ENCODE measurements around the gene ZNF90. TPM values are rescaled to one million over a fixed set of nuclear protein-coding genes. Genes with fewer than 3 reads are reported as not detected.

The ZNF90 gene
- total RNA-seq, 1 donor from 2014 or later: 5.5 TPM

DNA sequence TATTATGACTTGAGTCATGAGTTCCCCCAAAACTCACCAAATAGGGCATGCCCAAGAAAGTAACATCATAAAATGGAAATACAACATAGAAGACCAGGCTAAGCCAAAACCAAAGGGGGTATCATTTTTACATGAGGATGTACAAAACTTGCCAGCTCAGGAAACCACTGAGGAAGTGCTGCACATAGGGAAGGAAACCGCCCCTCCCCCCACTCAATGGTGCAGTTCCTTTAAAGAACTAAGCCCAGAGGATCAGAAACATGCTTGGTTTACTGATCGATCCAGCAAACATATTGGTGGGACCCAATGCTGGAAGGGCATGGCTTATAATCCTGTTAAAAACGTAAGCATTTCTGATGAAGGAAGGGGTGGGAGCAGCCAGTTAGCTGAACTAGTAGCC is 85.0 kb downstream of the ZNF90 start:
- TF ChIP-seq, protein P1, sequence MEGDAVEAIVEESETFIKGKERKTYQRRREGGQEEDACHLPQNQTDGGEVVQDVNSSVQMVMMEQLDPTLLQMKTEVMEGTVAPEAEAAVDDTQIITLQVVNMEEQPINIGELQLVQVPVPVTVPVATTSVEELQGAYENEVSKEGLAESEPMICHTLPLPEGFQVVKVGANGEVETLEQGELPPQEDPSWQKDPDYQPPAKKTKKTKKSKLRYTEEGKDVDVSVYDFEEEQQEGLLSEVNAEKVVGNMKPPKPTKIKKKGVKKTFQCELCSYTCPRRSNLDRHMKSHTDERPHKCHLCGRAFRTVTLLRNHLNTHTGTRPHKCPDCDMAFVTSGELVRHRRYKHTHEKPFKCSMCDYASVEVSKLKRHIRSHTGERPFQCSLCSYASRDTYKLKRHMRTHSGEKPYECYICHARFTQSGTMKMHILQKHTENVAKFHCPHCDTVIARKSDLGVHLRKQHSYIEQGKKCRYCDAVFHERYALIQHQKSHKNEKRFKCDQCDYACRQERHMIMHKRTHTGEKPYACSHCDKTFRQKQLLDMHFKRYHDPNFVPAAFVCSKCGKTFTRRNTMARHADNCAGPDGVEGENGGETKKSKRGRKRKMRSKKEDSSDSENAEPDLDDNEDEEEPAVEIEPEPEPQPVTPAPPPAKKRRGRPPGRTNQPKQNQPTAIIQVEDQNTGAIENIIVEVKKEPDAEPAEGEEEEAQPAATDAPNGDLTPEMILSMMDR (IDR thresholded peaks at IDR 0.05): no peak

DNA sequence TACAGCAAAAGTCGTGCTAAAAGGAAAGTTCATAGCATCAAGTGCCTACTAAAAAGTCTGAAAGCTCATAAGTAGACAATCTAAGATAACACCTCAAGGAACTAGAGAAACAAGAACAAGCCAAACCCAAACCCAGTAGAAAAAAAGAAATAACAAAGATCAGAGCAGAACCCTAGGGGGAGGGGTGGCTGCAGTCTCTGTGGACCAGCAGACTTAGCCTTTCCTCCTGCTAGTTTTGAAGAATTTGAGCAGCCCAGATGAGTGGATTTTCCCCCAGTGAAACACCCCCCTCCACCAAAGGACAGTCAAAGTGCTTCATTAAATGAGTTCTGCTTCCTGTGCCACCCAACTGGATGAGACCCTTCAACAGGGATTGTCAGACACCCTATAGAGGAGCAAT is 86.7 kb downstream of the ZNF90 start:
- H3K36me3 ChIP-seq: no peaks in the 10 kb centered on the region
- no peak overlapping the region for H3K27ac ChIP-seq
- no peak overlapping the region for H3K4me3 ChIP-seq
- H3K4me1 ChIP-seq: peaks cover 12% of the 10 kb centered on the region
- H3K9me3 ChIP-seq: no peaks in the 10 kb centered on the region
- ATAC-seq (no peak), DNase-seq (no peak)
- TF ChIP-seq, protein P1 (IDR thresholded peaks at IDR 0.05): no peak
- no peaks in the 10 kb centered on the region for H3K27me3 ChIP-seq (ENCODE audit: low read depth)
- intact Hi-C loops (cut with DNase I): no loop called here

More for the DNA sequence above, 85.0 kb downstream of the ZNF90 start:
- no peak overlapping the region for H3K4me3 ChIP-seq
- ATAC-seq (no peak), DNase-seq (no peak)
- no peaks in the 10 kb centered on the region for H3K27me3 ChIP-seq (ENCODE audit: low read depth)
- no peaks in the 10 kb centered on the region for H3K9me3 ChIP-seq
- H3K36me3 ChIP-seq: no peaks in the 10 kb centered on the region
- H3K4me1 ChIP-seq: peaks cover 2% of the 10 kb centered on the region
- intact Hi-C loops (cut with DNase I): no loop called here
- H3K27ac ChIP-seq: no peak overlapping the region

DNA sequence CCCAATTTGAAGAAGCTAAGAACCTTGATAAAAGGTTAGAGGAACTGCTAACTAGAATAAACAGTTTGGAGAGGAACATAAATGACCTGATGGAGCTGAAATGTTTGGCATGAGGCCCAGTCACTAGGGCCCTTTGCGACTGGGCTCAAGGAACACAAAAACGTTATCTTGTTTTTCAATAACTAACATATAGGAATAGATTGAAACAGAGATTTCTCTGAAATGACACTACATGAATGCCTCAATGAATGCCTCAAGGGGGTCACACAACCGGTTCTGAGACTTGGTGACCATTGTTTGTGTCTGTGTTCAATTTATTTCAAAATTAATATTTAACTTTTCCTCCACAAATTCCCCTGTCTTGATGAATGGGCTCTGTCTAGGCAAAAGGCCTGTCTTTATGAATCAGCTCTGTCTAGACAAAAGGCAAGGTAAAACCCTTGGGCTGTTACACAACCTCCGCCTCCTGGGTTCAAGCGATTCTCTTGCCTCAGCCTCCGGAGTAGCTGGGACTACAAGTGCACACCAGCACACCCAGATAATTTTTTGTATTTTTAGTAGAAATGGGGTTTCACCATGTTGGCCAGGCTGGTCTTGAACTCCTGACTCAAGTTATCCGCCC is 88.3 kb downstream of the ZNF90 start:
- DNase-seq (no peak), ATAC-seq (peak in 1 of 2 donors; percentile 53)
- Histone ChIP-seq H3K27me3 (ENCODE audit: low read depth) (no peaks in the 10 kb centered on the region), H3K4me1 (peaks cover 12% of the 10 kb centered on the region), H3K9me3 (no peaks in the 10 kb centered on the region), H3K27ac (no peak overlapping the region), H3K4me3 (no peak overlapping the region), H3K36me3 (no peaks in the 10 kb centered on the region)
- TF ChIP-seq, protein P1 (IDR thresholded peaks at IDR 0.05): no peak
- intact Hi-C loops (cut with DNase I): no loop called here

DNA sequence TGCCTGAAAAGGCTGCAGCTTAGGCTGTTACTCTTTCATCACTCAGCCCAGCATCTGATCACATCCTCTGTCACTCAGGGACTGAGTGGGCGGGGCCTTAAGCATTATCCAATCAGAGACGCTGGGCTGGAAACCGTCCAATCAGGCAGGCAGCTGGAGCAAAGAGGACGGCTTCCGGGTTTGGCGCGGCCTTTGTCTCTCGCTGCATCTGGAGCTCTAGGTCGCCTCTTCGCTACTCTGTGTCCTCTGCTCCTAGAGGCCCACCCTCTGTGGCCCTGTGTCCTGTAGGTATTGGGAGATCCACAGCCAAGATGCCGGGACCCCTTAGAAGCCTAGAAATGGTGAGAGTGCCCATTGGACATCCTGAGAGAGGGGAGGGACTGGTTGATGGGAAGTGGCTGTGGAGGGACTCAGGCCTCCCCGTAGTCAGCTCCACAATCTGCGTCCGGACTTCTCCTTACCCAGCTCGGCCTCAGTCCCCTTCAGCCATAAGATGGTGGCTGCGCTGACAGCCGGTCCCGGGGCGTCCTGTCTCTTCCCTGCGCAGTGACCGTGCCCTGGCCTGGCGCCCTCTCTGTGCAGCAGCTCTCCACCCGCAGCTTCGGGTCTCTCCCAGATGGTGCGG is 89.3 kb downstream of the ZNF90 start, which contains the start of gene ZNF486:
TSS of gene ZNF486 (plus strand) at position 195 of the 625 bp plus-strand sequence. CDS start at position 312, 117 bp downstream.
- Histone ChIP-seq H3K27ac (peak within 1 kb of the TSS; percentile 82), H3K36me3 (peaks cover 4% of the 10 kb centered on the region), H3K9me3 (no peaks in the 10 kb centered on the region), H3K4me1 (peaks cover 12% of the 10 kb centered on the region), H3K27me3 (ENCODE audit: low read depth) (no peaks in the 10 kb centered on the region), H3K4me3 (peak within 1 kb of the TSS; percentile 79)
- ATAC-seq (peak; percentile 97), DNase-seq (peak; percentile 93)
- TF ChIP-seq, protein P1 (IDR thresholded peaks at IDR 0.05): no peak
- intact Hi-C loops (cut with DNase I): no loop called here

DNA sequence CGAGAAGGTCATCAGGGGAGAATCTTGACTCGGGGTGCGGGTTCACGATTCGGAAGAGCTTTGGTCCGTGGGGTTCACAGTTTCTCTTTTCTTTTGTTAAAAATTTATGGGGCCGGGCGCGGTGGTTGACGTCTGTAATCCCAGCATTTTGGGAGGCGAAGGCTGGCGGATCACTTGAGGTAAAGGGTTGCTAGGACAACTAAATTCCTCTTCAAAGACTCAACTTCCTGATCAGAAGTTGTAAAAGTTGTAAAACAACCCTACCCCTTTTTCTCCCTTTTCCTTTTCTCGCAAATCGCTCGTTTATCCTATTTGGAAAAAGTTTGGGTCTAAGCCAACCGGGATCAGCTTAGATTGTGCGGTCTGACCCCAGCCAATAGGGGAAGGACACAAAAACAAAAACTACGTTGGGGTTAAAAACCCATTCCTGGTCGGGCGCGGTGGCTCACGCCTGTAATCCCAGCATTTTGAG is 89.9 kb downstream of the ZNF90 start:
- Histone ChIP-seq H3K27me3 (ENCODE audit: low read depth) (no peaks in the 10 kb centered on the region), H3K9me3 (no peaks in the 10 kb centered on the region), H3K36me3 (peaks cover 7% of the 10 kb centered on the region), H3K4me3 (peak overlapping the region; percentile 79), H3K4me1 (peaks cover 12% of the 10 kb centered on the region), H3K27ac (peak overlapping the region; percentile 82)
- ATAC-seq: peak; percentile 4 to 29
- DNase-seq: no peak
- TF ChIP-seq, protein P1 (IDR thresholded peaks at IDR 0.05): no peak
- intact Hi-C loops (cut with DNase I): no loop called here

Other genes starting within 250 kb of the ZNF90 start
- 10.4 TPM for gene ZNF253, start 212.1 kb upstream of the ZNF90 start, total RNA-seq
- gene ZNF93, start 177.1 kb upstream of the ZNF90 start, total RNA-seq: 3.7 TPM
- 4.6 TPM for gene ZNF682, start 38.5 kb upstream of the ZNF90 start, total RNA-seq
- 5.5 TPM for gene ZNF486, start 89.2 kb downstream of the ZNF90 start, total RNA-seq